GM21526 (cell line): Measurements from ENCODE around the gene CYTH2.

Experiments used
- ATAC-seq: cut with Tn5 transposase; IDR thresholded peaks from one replicate; pipeline ENCODE4 v1.9.1; 2021; ENCODE audit warnings: moderate library complexity; ENCODE audit not compliant: unreplicated experiment, low FRiP score

The CYTH2 gene

GRCh38 chr19:48491793-48492123, 22.6 kb downstream of the CYTH2 start:
- ATAC-seq, result no peak

- ATAC-seq, result peak; percentile 53
Measured at GRCh38 chr19:48492925-48493717, 24.0 kb downstream of the CYTH2 start.

DNA sequence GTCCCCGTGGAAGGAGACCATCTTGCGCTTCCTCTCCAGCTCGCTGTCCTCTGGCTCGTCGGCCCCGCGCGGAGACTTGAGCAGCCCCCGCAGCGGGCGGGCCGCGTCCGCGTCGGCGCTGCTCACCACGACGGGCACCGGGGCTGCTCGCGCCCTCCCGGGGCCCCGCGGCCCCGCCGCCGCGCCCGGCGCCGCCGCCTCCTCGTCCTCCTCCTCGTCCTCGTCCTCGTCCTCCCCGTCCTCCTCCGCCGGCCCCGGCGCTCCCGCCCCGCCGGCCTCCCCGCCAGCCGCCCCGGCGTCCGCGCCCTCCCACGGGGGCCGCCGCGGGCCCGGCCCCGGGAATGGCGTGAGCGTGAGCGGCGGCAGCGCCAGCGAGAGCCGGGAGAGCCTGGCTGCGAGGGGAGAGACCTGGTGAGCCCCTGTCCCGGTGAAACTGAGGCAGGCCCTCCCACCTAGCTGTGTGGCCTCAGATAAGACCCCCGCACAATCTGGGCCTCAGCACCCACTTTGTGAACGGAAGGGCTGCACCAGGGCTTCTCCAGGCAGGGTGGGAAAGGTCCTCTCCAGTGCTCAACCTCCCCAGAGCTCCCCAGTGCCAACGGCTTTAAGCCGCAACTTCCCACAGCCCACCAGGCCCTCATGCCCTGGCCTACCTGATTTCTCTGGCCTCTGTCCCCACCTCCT, 24.7 kb downstream of the CYTH2 start:
- ATAC-seq, result no peak

DNA sequence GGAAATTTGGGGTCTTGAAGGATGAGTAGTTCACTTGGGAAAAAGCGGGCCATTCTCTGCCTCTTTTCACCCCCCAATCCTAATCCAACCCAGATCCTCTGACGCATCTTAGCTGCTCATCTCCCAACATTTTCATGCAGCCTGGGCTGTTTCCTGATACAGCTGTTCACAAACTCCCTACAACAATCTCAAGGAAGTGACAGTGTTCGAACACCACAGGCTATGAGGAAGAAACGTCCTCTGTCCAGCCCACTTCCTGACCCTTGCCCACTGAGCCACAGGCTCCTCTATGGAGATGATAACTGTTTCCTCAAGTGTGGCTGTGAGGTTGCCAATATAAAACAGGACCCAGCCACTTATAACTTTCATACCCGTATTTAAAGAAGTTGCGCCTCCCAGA, 26.2 kb downstream of the CYTH2 start:
- no peak for ATAC-seq

GRCh38 chr19:48496959-48497727, 28.0 kb downstream of the CYTH2 start:
- no peak for ATAC-seq

DNA sequence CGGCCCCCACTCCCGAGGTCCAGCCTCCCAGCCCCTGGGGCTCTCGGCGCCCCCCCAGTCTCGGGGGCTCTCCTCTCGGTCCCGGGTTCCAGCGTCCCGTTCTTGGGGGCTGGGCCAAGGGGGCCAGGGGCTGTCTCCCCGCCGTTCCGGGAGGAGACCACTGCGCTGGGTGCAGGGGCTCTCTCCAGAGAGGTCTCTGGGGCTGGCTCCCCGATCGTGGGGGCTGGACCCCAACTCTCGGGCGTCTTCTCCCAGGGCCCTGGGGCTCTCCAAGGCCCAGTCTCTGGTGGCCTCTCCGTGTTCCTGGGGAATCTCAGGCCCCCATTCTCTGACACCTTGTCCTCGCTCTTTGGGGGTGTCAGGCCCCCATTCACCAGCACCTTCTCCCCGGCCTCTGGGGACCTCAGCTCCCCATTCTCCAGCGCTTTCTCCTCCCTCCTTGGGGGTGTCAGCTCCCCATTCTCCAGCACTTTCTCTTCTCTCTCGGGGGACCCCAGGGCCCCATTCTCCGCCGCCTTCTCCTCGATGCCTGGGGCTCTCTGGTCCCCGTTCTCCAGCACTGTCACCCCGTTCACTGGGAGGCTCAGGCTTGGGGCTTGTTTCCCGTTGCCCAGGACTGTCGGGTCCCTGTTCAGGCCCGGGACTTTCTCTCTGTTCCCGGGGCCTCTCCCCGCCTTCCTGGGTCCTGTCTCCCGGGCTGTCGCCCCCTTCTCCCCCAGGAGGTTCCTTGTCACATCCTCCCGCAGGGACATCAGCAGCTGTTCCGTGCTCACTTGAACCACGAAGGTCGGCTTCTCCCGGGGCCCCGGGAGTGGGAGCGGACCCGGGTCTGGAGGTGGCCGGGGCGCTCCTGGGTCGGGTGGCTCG, 28.8 kb downstream of the CYTH2 start:
- ATAC-seq, result no peak

- ATAC-seq, result no peak
Measured at GRCh38 chr19:48498595-48499311, 29.6 kb downstream of the CYTH2 start.

GRCh38 chr19:48499316-48500090, 30.3 kb downstream of the CYTH2 start:
- no peak for ATAC-seq

GRCh38 chr19:48500830-48501493, 31.8 kb downstream of the CYTH2 start:
- no peak for ATAC-seq

- ATAC-seq, result no peak
Measured at GRCh38 chr19:48501494-48502349, 32.6 kb downstream of the CYTH2 start.

GRCh38 chr19:48502350-48503018, 33.3 kb downstream of the CYTH2 start:
- no peak for ATAC-seq

GRCh38 chr19:48506138-48506733, 37.1 kb downstream of the CYTH2 start:
- no peak for ATAC-seq

- ATAC-seq, result no peak
Measured at GRCh38 chr19:48507911-48508439, 38.8 kb downstream of the CYTH2 start.

DNA sequence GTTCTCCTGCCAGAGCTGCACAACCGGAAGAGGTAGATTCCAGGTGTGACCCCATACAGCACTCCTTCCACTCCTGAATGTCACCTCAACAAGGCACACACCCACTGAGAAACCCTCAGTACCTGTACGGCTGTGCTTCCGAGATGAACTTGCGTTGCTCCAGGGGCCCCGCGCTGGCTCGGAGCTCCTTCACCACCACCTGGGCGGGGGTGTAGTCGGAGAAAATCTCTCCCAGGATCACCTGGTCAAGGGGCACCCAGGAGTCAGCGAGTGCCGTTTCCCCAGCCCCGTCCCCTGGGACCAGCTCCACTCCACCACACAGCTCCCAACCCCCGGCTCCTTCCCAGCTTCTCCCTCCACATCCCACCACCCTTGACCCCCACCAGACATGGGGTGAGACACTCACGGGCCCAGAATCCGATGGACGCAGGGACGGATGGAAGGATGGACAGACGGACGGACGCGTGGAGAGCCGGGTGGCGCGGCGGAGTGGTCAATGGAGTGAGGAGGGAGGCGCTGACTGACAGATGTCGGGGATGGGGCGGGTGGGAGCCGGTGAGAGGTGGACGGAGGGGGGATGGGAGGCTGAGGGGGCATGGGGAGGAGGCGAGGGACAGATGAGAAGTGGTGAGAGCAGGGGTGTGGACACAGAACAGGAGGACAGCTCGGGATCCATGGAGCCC, 39.7 kb downstream of the CYTH2 start:
- ATAC-seq, result no peak

- ATAC-seq, result no peak
Measured at GRCh38 chr19:48509467-48510194, 40.5 kb downstream of the CYTH2 start.
